ENCODE measurements around the gene HECTD4.
"Not testable (repeated sequence)": the region's sequence is repeated elsewhere in the genome, so short reads cannot be mapped to it uniquely, and the experiment has no call there.

The HECTD4 gene

GRCh38 chr12:112381883-112382796 is at the start of gene HECTD4:
TSS of gene HECTD4 (minus strand) at chr12:112382431. CDS start at chr12:112382128, 303 bp downstream.
- Histone ChIP-seq H3K9ac (ENCODE audit: low read depth, low read length) (peak within 1 kb of the TSS; percentile 40), H3K36me3 (ENCODE audit: insufficient read depth, low read length) (no peaks in the 10 kb centered on the region), H3K4me1 (ENCODE audit: insufficient read depth, low read length) (0 out of 2 replicates have a peak, but pooled peaks cover 3% of the 10 kb centered on the region), H3K9me3 (ENCODE audit: control insufficient read depth, insufficient read depth, low read length) (no peaks in the 10 kb centered on the region)

- H3K4me1 ChIP-seq (ENCODE audit: insufficient read depth, low read length), result no peaks in the 10 kb centered on the region
- H3K36me3 ChIP-seq (ENCODE audit: insufficient read depth, low read length), result no peaks in the 10 kb centered on the region
- no peaks in the 10 kb centered on the region for H3K9me3 ChIP-seq (ENCODE audit: control insufficient read depth, insufficient read depth, low read length)
- no peak overlapping the region for H3K9ac ChIP-seq (ENCODE audit: low read depth, low read length)
Measured at GRCh38 chr12:112431965-112432364, 49.7 kb upstream of the HECTD4 start.

GRCh38 chr12:112430929-112431328 is 48.7 kb upstream of the HECTD4 start:
- Histone ChIP-seq H3K9ac (ENCODE audit: low read depth, low read length) (no peak overlapping the region), H3K9me3 (ENCODE audit: control insufficient read depth, insufficient read depth, low read length) (no peaks in the 10 kb centered on the region), H3K36me3 (ENCODE audit: insufficient read depth, low read length) (no peaks in the 10 kb centered on the region), H3K4me1 (ENCODE audit: insufficient read depth, low read length) (no peaks in the 10 kb centered on the region)

GRCh38 chr12:112427760-112428159 is 45.5 kb upstream of the HECTD4 start:
- Histone ChIP-seq H3K36me3 (ENCODE audit: insufficient read depth, low read length) (no peaks in the 10 kb centered on the region), H3K9me3 (ENCODE audit: control insufficient read depth, insufficient read depth, low read length) (no peaks in the 10 kb centered on the region), H3K4me1 (ENCODE audit: insufficient read depth, low read length) (no peaks in the 10 kb centered on the region), H3K9ac (ENCODE audit: low read depth, low read length) (no peak overlapping the region)

GRCh38 chr12:112425582-112426382 is 43.6 kb upstream of the HECTD4 start:
- Histone ChIP-seq H3K4me1 (ENCODE audit: insufficient read depth, low read length) (no peaks in the 10 kb centered on the region; the same call in 1 of the 2 replicates), H3K36me3 (ENCODE audit: insufficient read depth, low read length) (no peaks in the 10 kb centered on the region), H3K9me3 (ENCODE audit: control insufficient read depth, insufficient read depth, low read length) (no peaks in the 10 kb centered on the region), H3K9ac (ENCODE audit: low read depth, low read length) (no peak overlapping the region)

- Histone ChIP-seq H3K9ac (ENCODE audit: low read depth, low read length) (no peak overlapping the region), H3K9me3 (ENCODE audit: control insufficient read depth, insufficient read depth, low read length) (no peaks in the 10 kb centered on the region), H3K36me3 (ENCODE audit: insufficient read depth, low read length) (no peaks in the 10 kb centered on the region), H3K4me1 (ENCODE audit: insufficient read depth, low read length) (no peaks in the 10 kb centered on the region; the same call in 1 of the 2 replicates)
Measured at GRCh38 chr12:112424126-112424525, 41.9 kb upstream of the HECTD4 start.

- H3K4me1 ChIP-seq (ENCODE audit: insufficient read depth, low read length), result no peaks in the 10 kb centered on the region; the same call in 1 of the 2 replicates
- no peaks in the 10 kb centered on the region for H3K9me3 ChIP-seq (ENCODE audit: control insufficient read depth, insufficient read depth, low read length)
- no peak overlapping the region for H3K9ac ChIP-seq (ENCODE audit: low read depth, low read length)
- H3K36me3 ChIP-seq (ENCODE audit: insufficient read depth, low read length), result no peaks in the 10 kb centered on the region
Measured at GRCh38 chr12:112422531-112422930, 40.3 kb upstream of the HECTD4 start.

- H3K4me1 ChIP-seq (ENCODE audit: insufficient read depth, low read length), result no peaks in the 10 kb centered on the region; the same call in 1 of the 2 replicates
- H3K36me3 ChIP-seq (ENCODE audit: insufficient read depth, low read length), result no peaks in the 10 kb centered on the region
- no peak overlapping the region for H3K9ac ChIP-seq (ENCODE audit: low read depth, low read length)
- no peaks in the 10 kb centered on the region for H3K9me3 ChIP-seq (ENCODE audit: control insufficient read depth, insufficient read depth, low read length)
Measured at GRCh38 chr12:112421363-112421762, 39.1 kb upstream of the HECTD4 start.

- no peaks in the 10 kb centered on the region for H3K9me3 ChIP-seq (ENCODE audit: control insufficient read depth, insufficient read depth, low read length)
- H3K9ac ChIP-seq (ENCODE audit: low read depth, low read length), result no peak overlapping the region
- H3K36me3 ChIP-seq (ENCODE audit: insufficient read depth, low read length), result no peaks in the 10 kb centered on the region
- H3K4me1 ChIP-seq (ENCODE audit: insufficient read depth, low read length), result no peaks in the 10 kb centered on the region; the same call in 1 of the 2 replicates
Measured at GRCh38 chr12:112420740-112421139, 38.5 kb upstream of the HECTD4 start.

GRCh38 chr12:112419297-112420133 is 37.3 kb upstream of the HECTD4 start:
- H3K36me3 ChIP-seq (ENCODE audit: insufficient read depth, low read length), result no peaks in the 10 kb centered on the region
- no peaks in the 10 kb centered on the region for H3K9me3 ChIP-seq (ENCODE audit: control insufficient read depth, insufficient read depth, low read length)
- peak overlapping the region; percentile 85 for H3K9ac ChIP-seq (ENCODE audit: low read depth, low read length)
- no peaks in the 10 kb centered on the region; the same call in 1 of the 2 replicates for H3K4me1 ChIP-seq (ENCODE audit: insufficient read depth, low read length)

- peak within 1 kb of the TSS; percentile 85 for H3K9ac ChIP-seq (ENCODE audit: low read depth, low read length)
- H3K9me3 ChIP-seq (ENCODE audit: control insufficient read depth, insufficient read depth, low read length), result no peaks in the 10 kb centered on the region
- no peaks in the 10 kb centered on the region; the same call in 1 of the 2 replicates for H3K4me1 ChIP-seq (ENCODE audit: insufficient read depth, low read length)
- no peaks in the 10 kb centered on the region for H3K36me3 ChIP-seq (ENCODE audit: insufficient read depth, low read length)
Measured at GRCh38 chr12:112418608-112419296, 36.5 kb upstream of the HECTD4 start, which contains the start of gene PTPN11. TSS of gene PTPN11 (plus strand) at chr12:112418947. CDS start at chr12:112419112, 165 bp downstream.

- no peaks in the 10 kb centered on the region for H3K9me3 ChIP-seq (ENCODE audit: control insufficient read depth, insufficient read depth, low read length)
- peak overlapping the region; percentile 85 for H3K9ac ChIP-seq (ENCODE audit: low read depth, low read length)
- H3K4me1 ChIP-seq (ENCODE audit: insufficient read depth, low read length), result no peaks in the 10 kb centered on the region; the same call in 1 of the 2 replicates
- no peaks in the 10 kb centered on the region for H3K36me3 ChIP-seq (ENCODE audit: insufficient read depth, low read length)
Measured at GRCh38 chr12:112418273-112418607, 36.0 kb upstream of the HECTD4 start.

GRCh38 chr12:112415457-112415856 is 33.2 kb upstream of the HECTD4 start:
- not testable (repeated sequence) for H3K9ac ChIP-seq (ENCODE audit: low read depth, low read length); H3K4me1 ChIP-seq (ENCODE audit: insufficient read depth, low read length); H3K36me3 ChIP-seq (ENCODE audit: insufficient read depth, low read length); H3K9me3 ChIP-seq (ENCODE audit: control insufficient read depth, insufficient read depth, low read length)
